KBM-7 (cell line): ENCODE results near the gene WIZ.

Experiments
- DNase-seq: peaks from one replicate; pipeline ENCODE4 v3.0.0-alpha.2; 2015
- in situ Hi-C: fragments of 300-500 bp; cut with MboI; formaldehyde crosslinking; loops from 2 replicates; pipeline ENCODE4 v1.14.3; 2020; ENCODE audit warnings: low sequenced_read_pairs, low pct_unique_long_range_greater_than_20kb, mixed read lengths

Gene WIZ

DNA sequence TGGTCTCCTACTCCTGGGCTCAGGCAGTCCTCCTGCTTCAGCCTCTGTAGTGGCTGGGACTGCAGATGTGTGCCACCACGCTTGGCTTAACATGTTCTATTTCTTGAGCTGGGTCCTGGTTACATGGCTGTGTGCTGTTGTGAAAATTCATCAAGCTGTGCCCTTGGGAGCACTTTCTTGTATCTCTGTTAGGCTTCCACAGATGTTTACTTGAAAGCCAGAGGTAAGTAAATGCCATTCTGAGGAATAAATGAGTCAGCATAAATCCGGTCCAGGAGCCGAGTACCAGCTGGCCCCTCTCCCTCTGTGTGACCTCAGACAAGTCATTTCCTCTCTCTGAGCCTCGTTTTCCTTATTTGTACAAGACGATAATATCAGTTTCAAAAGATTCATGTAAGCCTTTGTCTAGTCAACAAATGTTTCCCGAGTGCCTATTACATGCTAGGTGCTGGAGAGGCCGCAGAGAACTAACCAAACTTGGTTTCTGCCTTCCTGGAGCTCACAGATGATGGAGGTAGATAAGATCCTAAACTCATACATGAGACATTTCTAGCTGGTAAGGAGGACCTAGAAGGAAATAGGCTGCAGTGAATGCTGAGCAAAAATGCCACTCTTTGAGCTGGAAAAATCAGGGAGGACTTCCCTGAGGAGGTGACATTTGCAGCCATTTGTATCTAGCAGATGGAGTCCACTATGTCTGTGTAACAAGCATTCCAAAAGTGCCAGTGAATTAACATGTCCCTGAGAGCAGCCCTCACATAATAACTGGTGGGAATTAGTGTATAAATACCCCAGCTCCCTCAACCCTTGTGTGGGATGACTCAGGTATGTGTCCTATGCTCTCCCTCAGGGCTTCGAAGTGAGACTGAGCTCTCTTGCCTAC, 17.3 kb upstream of the WIZ start:
- in situ Hi-C loops = no loop called here

DNA sequence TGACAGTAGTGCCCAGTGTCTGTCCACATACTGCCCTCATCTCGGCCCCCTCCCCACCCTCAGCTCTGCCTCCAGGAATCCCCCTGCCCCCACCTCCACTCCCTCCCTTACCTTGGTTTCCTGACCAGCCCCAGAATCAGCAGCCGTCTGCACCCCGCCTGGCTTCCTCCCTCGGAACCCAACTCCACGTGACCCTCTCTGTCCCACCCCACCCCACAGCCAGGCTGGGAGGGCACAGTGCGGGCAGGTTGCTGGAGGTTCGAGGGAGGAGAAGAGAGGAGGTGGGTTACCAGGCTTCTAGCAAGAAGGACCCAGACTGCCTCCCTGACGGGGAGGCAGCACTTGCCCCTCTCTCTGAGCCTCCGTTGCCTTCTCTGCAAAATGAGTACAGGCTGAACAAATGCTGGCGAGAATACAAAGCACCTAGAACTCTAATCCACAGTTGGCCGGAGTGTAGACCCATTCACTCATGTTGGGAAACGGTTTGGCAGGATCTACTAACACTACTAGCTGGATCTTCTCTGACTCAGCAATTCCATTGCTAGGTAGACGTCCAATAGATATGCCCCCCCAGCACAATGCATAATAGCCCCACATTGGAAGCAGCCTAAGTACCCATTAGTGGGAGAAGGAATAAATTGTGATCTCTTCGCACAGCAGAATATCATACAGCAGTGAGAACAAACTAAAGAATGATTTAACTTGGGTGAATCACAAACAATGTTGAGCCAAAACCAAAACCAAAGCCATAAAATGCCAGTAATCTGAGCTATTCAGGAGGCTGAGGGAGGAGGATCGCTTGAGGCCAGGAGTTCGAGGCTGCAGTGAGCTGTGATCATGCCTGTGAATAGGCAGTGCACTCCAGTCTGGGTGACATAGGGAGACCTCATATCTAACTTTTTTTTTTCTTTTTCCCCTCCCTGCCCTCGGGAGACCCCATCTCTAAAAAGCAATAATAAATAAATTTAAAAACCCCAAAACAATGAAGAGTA, 14.9 kb upstream of the WIZ start, which contains the start of gene RASAL3:
Gene RASAL3 (minus strand): TSS at position 151 of the 992 bp plus-strand sequence. CDS start 186 bp downstream, outside the sequence.
- in situ Hi-C loops = no loop called here
- DNase-seq = peak; percentile 72

More for the DNA sequence above, 17.3 kb upstream of the WIZ start:
- peak; percentile 87 for DNase-seq

- peak; percentile 90 for DNase-seq
- in situ Hi-C loops = no loop called here
Measured at GRCh38 chr19:15463861-15464371, 14.2 kb upstream of the WIZ start.

DNA sequence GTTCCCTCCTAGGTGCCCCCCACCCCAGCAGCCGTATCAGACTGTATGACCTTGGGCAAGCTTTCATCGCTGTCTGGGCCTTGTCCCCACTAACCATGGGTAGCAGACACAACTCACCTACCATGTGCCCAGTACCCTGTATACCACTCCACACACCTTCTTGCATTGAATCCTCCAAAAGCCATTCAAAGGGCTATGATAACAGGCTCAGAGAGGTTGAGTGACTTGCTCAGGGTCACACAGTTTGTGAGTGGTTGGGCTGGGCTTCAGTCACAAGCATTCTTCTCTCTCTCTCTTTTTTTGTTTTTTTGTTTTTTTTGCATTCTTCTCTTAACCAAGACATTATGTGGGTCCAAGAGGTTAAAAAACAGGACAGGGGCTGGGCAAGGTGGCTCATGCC, 11.9 kb upstream of the WIZ start:
- in situ Hi-C loops = no loop called here
- no peak for DNase-seq

DNA sequence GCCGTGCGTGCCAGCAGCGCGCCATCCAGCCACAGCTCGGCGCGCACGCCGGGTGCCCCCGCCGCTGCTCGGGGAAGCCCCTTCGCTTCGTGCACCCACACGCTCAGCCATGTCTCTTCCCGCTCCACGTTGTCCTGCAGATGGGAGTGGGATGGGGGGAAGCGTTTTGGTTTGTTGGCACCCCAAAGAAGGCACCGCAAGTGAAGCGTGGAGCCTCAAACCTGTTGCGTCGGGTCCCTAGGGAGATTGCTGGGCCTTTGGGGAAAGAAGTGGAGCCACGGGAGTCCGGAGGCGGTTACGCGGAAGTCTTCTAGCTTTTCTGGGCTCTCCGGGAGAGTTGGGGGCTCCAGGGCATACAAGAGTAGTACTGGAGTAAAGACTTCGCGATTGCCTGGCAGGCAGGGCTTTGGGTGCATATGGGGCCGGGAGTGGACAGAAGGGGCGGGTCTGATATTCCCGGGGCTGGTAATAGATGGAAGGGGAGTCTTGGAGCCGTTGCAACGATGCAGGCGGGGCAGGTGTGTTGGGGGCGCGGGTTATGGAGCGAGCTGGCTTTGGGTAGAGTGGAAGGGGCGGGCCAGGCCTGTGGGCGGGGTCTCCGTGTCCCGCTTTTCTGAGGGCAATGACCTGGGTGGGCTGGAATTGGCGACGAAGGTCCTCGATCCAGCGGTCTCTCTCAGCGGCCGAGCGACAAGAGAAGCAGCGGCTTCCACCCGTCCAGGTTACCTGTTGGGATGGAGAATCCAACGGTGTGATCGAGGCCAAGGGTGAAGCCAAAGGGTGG, 8.1 kb upstream of the WIZ start:
- no peak for DNase-seq
- in situ Hi-C loops = no loop called here

- no peak for DNase-seq
- in situ Hi-C loops = no loop called here
Measured at GRCh38 chr19:15456871-15457700, 7.3 kb upstream of the WIZ start.

DNA sequence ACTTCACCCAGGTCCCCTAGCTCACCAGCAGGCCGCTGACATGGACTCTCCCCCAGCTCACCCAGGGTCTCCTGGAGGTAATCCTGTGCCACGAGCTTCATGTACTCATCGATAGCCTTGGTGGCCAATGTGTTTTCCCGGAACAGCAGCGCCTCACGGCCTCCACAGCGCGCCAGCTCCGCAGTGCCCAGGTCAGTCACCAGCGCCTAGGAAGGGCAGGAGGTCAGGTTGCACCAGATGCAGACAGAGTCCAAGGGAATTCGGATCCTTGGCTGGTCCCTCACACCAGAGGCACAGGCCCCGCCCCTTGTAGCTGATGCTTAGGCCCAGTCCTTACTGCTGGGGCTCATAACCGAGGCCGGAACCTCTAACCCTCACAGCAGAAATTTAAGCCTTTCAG, 6.7 kb upstream of the WIZ start:
- in situ Hi-C loops = no loop called here
- no peak for DNase-seq

- DNase-seq = no peak
- in situ Hi-C loops = no loop called here
Measured at GRCh38 chr19:15455996-15456395, 6.2 kb upstream of the WIZ start.

DNA sequence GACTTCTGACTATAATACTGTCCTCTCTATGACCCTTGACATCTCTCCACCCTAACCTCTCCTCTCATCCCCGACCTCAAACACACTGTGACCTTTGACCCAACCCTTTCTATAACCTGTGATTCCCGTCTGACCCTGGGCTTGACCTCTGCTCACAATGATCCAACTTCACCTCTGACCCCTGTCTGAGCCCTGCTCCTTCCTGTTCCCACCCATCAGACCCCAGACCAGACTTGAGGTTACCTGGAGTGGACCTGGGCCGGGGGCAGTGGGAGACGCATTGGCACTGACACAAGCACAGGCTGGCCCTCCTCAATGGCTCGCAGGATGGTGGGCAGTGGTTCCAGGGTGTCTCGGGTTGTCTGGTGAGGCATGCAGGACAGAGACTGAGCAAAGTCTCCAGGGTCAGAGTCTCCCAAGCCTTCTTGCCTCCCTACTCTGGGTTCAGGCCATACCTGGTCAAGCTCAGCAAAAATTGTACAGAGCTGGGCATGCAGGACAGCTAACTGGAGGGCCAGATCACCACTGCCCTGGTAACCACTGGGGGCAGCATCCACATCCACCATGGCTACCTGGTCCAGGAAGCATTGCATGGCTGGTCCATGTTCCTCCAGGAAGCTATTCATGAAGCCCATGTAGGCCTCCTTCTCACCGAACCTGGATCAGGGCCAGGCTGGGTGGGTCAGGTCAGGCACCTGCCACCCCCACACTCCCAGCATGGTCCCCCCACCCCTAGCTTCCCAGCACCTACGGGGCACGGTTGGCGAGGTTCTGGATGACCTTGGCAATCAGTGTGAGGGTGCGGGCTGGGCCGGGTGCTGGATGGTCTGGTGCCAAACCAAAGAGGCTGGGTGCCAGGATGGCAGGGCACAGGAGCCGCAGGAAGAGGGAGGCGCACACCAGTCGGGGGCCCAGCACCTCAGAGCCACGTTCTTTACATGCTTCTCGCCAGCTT, 4.4 kb upstream of the WIZ start:
- no peak for DNase-seq
- in situ Hi-C loops = no loop called here

- DNase-seq = no peak
- in situ Hi-C loops = no loop called here
Measured at GRCh38 chr19:15453091-15453578, 3.4 kb upstream of the WIZ start.

GRCh38 chr19:15452111-15453047, 2.6 kb upstream of the WIZ start:
- in situ Hi-C loops = no loop called here
- peak; percentile 63 for DNase-seq

GRCh38 chr19:15450528-15450890, 753 bp upstream of the WIZ start:
- DNase-seq = no peak
- in situ Hi-C loops = no loop called here

- no peak for DNase-seq
- in situ Hi-C loops = no loop called here
Measured at GRCh38 chr19:15448778-15449619, 757 bp downstream of the WIZ start.

DNA sequence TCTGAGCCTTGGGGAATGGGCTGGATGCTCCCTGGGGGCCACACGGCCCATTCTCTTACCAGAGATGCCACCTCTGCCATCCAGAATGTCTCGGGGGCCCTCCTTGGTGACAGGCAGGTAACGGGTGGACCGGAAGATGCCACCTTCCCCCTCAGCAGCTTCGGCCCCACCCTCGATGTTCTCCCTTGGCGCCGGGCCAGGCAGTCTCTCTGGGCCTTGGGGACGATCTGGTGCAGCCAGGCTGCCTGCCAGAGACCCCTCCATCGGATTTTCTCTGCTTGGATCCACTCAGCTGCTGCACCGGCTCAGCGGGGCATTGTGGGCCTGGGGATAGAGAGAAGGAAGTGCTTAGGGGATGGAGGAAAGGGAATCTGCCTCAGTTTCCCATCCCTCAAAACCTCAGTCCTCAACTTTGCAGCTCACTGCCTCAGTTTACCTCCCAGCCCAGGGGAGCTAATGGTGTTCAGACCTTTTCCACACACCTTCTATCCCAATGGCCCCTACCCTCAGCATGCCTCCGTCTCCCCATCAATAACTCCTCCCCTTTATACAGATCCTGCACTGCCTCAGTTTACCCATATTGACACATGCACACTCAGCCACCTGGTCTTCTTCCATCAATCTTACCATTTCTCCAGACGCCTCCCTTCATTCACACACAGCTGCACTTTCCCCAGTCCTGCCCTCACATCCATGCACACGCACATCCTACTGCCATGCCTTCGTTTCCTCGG, 1.5 kb downstream of the WIZ start:
- DNase-seq = no peak

More for the DNA sequence above, 1.5 kb downstream of the WIZ start:
- in situ Hi-C loops = no loop called here
